Neuronal stem cell (in vitro differentiated cells): ENCODE measurements around the gene PARD3B.

ENCODE experiments used
- DNase-seq: peaks from one replicate; pipeline ENCODE4 v3.0.0-alpha.2; 2013; ENCODE audit warnings: low spot score
- H2AFZ ChIP-seq: one replicate; pipeline ENCODE4 v1.6.1; 2013; ENCODE audit warnings: mild to moderate bottlenecking, low read length, inconsistent platforms
- H2AK5ac ChIP-seq: 2 replicates; pipeline ENCODE4 v1.6.1; 2013; ENCODE audit warnings: low read depth, mild to moderate bottlenecking, inconsistent platforms, low read length, moderate library complexity, mixed read lengths
- H2BK120ac ChIP-seq: 2 replicates; pipeline ENCODE4 v1.6.1; 2013; ENCODE audit warnings: low read depth, mild to moderate bottlenecking, inconsistent platforms, low read length, moderate library complexity, mixed read lengths
- H2BK12ac ChIP-seq: one replicate; pipeline ENCODE4 v1.6.1; 2013; ENCODE audit warnings: low read length, inconsistent platforms
- H2BK15ac ChIP-seq: 2 replicates; pipeline ENCODE4 v1.6.1; 2013; ENCODE audit warnings: mild to moderate bottlenecking, low read length, inconsistent platforms, mixed read lengths
- H2BK5ac ChIP-seq: one replicate; pipeline ENCODE4 v1.6.1; 2013; ENCODE audit warnings: inconsistent platforms, mild to moderate bottlenecking, low read length, moderate library complexity
- H3K14ac ChIP-seq: one replicate; pipeline ENCODE4 v1.6.1; 2013; ENCODE audit warnings: low read length, inconsistent platforms
- H3K18ac ChIP-seq: 2 replicates; pipeline ENCODE4 v1.6.1; 2013; ENCODE audit warnings: low read length, inconsistent platforms
- H3K23ac ChIP-seq: 2 replicates; pipeline ENCODE4 v1.6.1; 2013; ENCODE audit warnings: low read depth, mild to moderate bottlenecking, mixed read lengths, low read length, inconsistent platforms; ENCODE audit not compliant: poor library complexity
- H3K27ac ChIP-seq: replicated peaks from 3 replicates; pipeline ENCODE4 v1.5.1; 2013; ENCODE audit warnings: low read length, inconsistent platforms
- H3K27me3 ChIP-seq, 3 experiments: 2 replicates each; pipeline ENCODE4 v1.6.1; 2013; ENCODE audit warnings: low read length in 3 of 3, mild to moderate bottlenecking in 2 of 3, inconsistent platforms in 1 of 3, low read depth in 1 of 3, mixed read lengths in 1 of 3, moderate library complexity in 1 of 3; ENCODE audit not compliant: control insufficient read depth in 3 of 3, insufficient read depth in 3 of 3
- H3K36me3 ChIP-seq, 2 donors: replicated peaks in 1 of 2; 2 replicates each; pipeline ENCODE4 v1.6.1; 2013; ENCODE audit warnings: low read length in 2 of 2; ENCODE audit not compliant: control insufficient read depth in 2 of 2, insufficient read depth in 2 of 2
- H3K4ac ChIP-seq: 2 replicates; pipeline ENCODE4 v1.6.1; 2013; ENCODE audit warnings: inconsistent platforms, mild to moderate bottlenecking, low read length, moderate library complexity
- H3K4me1 ChIP-seq, 2 donors: 1 replicate in 1 of 2; 2 replicates in 1 of 2; pipeline ENCODE4 v1.6.1; 2013; ENCODE audit warnings: low read length in 2 of 2, low read depth in 1 of 2; ENCODE audit not compliant: control insufficient read depth in 2 of 2, insufficient read depth in 1 of 2
- H3K4me2 ChIP-seq: one replicate; pipeline ENCODE4 v1.6.1; 2013; ENCODE audit warnings: mild to moderate bottlenecking, low read length, inconsistent platforms; ENCODE audit not compliant: insufficient read depth, poor library complexity, severe bottlenecking
- H3K4me3 ChIP-seq, 2 donors: 2 replicates each; pipeline ENCODE4 v1.5.1; 2013; ENCODE audit warnings: low read length in 2 of 2, mild to moderate bottlenecking in 2 of 2, inconsistent platforms in 1 of 2, moderate library complexity in 1 of 2
- H3K79me1 ChIP-seq: one replicate; pipeline ENCODE4 v1.6.1; 2013; ENCODE audit warnings: low read depth, mild to moderate bottlenecking, inconsistent platforms, low read length, moderate library complexity
- H3K9ac ChIP-seq: one replicate; pipeline ENCODE4 v1.6.1; 2013; ENCODE audit warnings: mild to moderate bottlenecking, low read depth, low read length, inconsistent platforms; ENCODE audit not compliant: poor library complexity
- H3K9me3 ChIP-seq, 2 donors: replicated peaks in 1 of 2; 2 replicates each; pipeline versions ENCODE3 to v1.6.1; 2013; ENCODE audit warnings: low read length in 2 of 2, mild to moderate bottlenecking in 2 of 2, inconsistent platforms in 1 of 2, low read depth in 1 of 2, mixed read lengths in 1 of 2, moderate library complexity in 1 of 2; ENCODE audit not compliant: control insufficient read depth in 2 of 2, insufficient read depth in 1 of 2
- H4K8ac ChIP-seq: one replicate; pipeline ENCODE4 v1.6.1; 2013; ENCODE audit warnings: low read depth, mild to moderate bottlenecking, inconsistent platforms, low read length, moderate library complexity
- H4K91ac ChIP-seq: one replicate; pipeline ENCODE4 v1.6.1; 2013; ENCODE audit warnings: low read length, low read depth, mild to moderate bottlenecking, inconsistent platforms; ENCODE audit not compliant: poor library complexity
- WGBS, 2 donors: extraction: QIAGEN DNeasy Blood & Tissue Kit; methylation state at CpG; one replicate each; pipeline ENCODE4 v1.1.7; 2013; ENCODE audit warnings: missing lambda C conversion rate in 2 of 2, mixed read lengths in 1 of 2; ENCODE audit not compliant: insufficient read length in 2 of 2, insufficient replicate concordance in 1 of 2; ENCODE audit errors: extremely low coverage in 2 of 2; 5-methylcytosine and 5-hydroxymethylcytosine counted together

PARD3B gene

GRCh38 chr2:204945376-204945775, 400.1 kb downstream of the PARD3B start:
- H2AK5ac ChIP-seq: no peak overlapping the region
- no peak overlapping the region for H2BK12ac ChIP-seq
- H3K27ac ChIP-seq: no peak overlapping the region
- H3K4me1 ChIP-seq: no peaks in the 10 kb centered on the region
- no peak overlapping the region for H3K4me2 ChIP-seq
- H4K91ac ChIP-seq: no peak overlapping the region
- H2BK120ac ChIP-seq: no peak overlapping the region
- H3K9me3 ChIP-seq: peaks cover 5 to 15% of the 10 kb centered on the region in 2 donors
- H3K14ac ChIP-seq: no peak overlapping the region
- no peak overlapping the region for H2BK5ac ChIP-seq
- H2BK15ac ChIP-seq: no peak overlapping the region
- no peak overlapping the region for H3K9ac ChIP-seq
- no peaks in the 10 kb centered on the region for H3K79me1 ChIP-seq
- H3K18ac ChIP-seq: no peak overlapping the region
- H3K27me3 ChIP-seq: no peaks in the 10 kb centered on the region
- WGBS, 2 donors: no CpG with 5 or more reads among the region's 2 CpGs
- no peak overlapping the region for H4K8ac ChIP-seq
- DNase-seq: no peak
- H3K4me3 ChIP-seq: no peak overlapping the region
- H3K23ac ChIP-seq: no peak overlapping the region
- no peak overlapping the region for H3K4ac ChIP-seq
- no peak overlapping the region for H2AFZ ChIP-seq
- no peaks in the 10 kb centered on the region for H3K36me3 ChIP-seq

DNA sequence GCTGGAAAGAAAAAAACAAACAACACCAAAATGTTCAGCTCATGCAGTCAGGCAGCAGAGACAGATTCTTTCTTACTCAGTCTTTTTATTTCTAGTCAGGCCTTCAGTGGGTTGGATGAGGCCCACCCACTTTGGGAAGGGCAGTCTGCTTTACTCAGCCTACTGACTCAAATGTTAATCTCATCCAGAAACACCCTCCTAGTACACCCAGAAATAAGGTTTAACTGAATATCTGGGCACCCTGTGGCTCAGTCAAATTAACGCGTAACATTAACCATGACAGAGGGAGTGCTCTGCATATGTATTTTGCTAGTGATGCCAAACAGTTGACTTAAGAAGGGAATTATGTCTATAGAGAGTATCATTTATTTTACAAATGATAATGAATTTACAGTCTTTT, 401.6 kb downstream of the PARD3B start:
- H2BK120ac ChIP-seq: no peak overlapping the region
- DNase-seq: no peak
- H3K27ac ChIP-seq: no peak overlapping the region
- no peaks in the 10 kb centered on the region for H3K27me3 ChIP-seq
- H2BK15ac ChIP-seq: no peak overlapping the region
- H2BK12ac ChIP-seq: no peak overlapping the region
- H3K18ac ChIP-seq: no peak overlapping the region
- H3K23ac ChIP-seq: no peak overlapping the region
- H4K8ac ChIP-seq: no peak overlapping the region
- H2AK5ac ChIP-seq: no peak overlapping the region
- no peak overlapping the region for H3K4me3 ChIP-seq
- H3K36me3 ChIP-seq: no peaks in the 10 kb centered on the region
- no peak overlapping the region for H4K91ac ChIP-seq
- H3K4ac ChIP-seq: no peak overlapping the region
- H3K4me1 ChIP-seq: no peaks in the 10 kb centered on the region
- WGBS, 2 donors: no CpG with 5 or more reads among the region's 2 CpGs
- no peak overlapping the region for H2AFZ ChIP-seq
- H3K14ac ChIP-seq: no peak overlapping the region
- H2BK5ac ChIP-seq: no peak overlapping the region
- no peaks in the 10 kb centered on the region for H3K79me1 ChIP-seq
- no peak overlapping the region for H3K9ac ChIP-seq
- H3K4me2 ChIP-seq: no peak overlapping the region
- H3K9me3 ChIP-seq: peaks cover 5 to 13% of the 10 kb centered on the region in 2 donors

GRCh38 chr2:204947405-204947804, 402.1 kb downstream of the PARD3B start:
- Histone ChIP-seq H3K23ac (no peak overlapping the region), H2BK120ac (no peak overlapping the region), H3K27me3 (no peaks in the 10 kb centered on the region), H2BK15ac (no peak overlapping the region), H4K8ac (no peak overlapping the region), H2BK5ac (no peak overlapping the region), H3K4me2 (no peak overlapping the region), H2AFZ (no peak overlapping the region), H3K18ac (no peak overlapping the region), H3K27ac (no peak overlapping the region), H3K14ac (no peak overlapping the region), H3K4ac (no peak overlapping the region), H3K79me1 (no peaks in the 10 kb centered on the region), H2AK5ac (no peak overlapping the region), H4K91ac (no peak overlapping the region), H3K9me3 (peaks cover 5 to 13% of the 10 kb centered on the region in 2 donors), H3K4me1 (no peaks in the 10 kb centered on the region), H3K4me3 (no peak overlapping the region), H3K36me3 (no peaks in the 10 kb centered on the region), H2BK12ac (no peak overlapping the region), H3K9ac (no peak overlapping the region)
- no CpG with 5 or more reads among the region's 1 CpG for WGBS, 2 donors
- DNase-seq: no peak

- Histone ChIP-seq H3K79me1 (no peaks in the 10 kb centered on the region), H3K18ac (no peak overlapping the region), H3K4me2 (no peak overlapping the region), H2AK5ac (no peak overlapping the region), H3K14ac (no peak overlapping the region), H2BK12ac (no peak overlapping the region), H3K4me3 (no peak overlapping the region), H3K9ac (no peak overlapping the region), H3K9me3 (peaks cover 5 to 13% of the 10 kb centered on the region in 2 donors), H2BK5ac (no peak overlapping the region), H3K36me3 (no peaks in the 10 kb centered on the region), H4K91ac (no peak overlapping the region), H3K27me3 (no peaks in the 10 kb centered on the region), H4K8ac (no peak overlapping the region), H3K27ac (no peak overlapping the region), H2AFZ (no peak overlapping the region), H2BK120ac (no peak overlapping the region), H3K4ac (no peak overlapping the region), H3K4me1 (no peaks in the 10 kb centered on the region), H2BK15ac (no peak overlapping the region), H3K23ac (no peak overlapping the region)
- no peak for DNase-seq
- WGBS, 2 donors: no CpG with 5 or more reads among the region's 3 CpGs
Observed at GRCh38 chr2:204948024-204948763, 402.9 kb downstream of the PARD3B start.
